WI38 (cell line): ENCODE data around the gene ADCK1.

Experiments used
- H3K4me3 ChIP-seq: 2 replicates; pipeline ENCODE4 v1.5.1; 2011; ENCODE audit warnings: low read depth, mild to moderate bottlenecking, control low read depth, low read length
- TF ChIP-seq, protein P1 (sequence below): IDR thresholded peaks from 2 replicates; pipeline ENCODE4 v1.5.1; 2012; ENCODE audit warnings: low read depth, mild to moderate bottlenecking, control low read depth, low read length

ADCK1 gene

DNA sequence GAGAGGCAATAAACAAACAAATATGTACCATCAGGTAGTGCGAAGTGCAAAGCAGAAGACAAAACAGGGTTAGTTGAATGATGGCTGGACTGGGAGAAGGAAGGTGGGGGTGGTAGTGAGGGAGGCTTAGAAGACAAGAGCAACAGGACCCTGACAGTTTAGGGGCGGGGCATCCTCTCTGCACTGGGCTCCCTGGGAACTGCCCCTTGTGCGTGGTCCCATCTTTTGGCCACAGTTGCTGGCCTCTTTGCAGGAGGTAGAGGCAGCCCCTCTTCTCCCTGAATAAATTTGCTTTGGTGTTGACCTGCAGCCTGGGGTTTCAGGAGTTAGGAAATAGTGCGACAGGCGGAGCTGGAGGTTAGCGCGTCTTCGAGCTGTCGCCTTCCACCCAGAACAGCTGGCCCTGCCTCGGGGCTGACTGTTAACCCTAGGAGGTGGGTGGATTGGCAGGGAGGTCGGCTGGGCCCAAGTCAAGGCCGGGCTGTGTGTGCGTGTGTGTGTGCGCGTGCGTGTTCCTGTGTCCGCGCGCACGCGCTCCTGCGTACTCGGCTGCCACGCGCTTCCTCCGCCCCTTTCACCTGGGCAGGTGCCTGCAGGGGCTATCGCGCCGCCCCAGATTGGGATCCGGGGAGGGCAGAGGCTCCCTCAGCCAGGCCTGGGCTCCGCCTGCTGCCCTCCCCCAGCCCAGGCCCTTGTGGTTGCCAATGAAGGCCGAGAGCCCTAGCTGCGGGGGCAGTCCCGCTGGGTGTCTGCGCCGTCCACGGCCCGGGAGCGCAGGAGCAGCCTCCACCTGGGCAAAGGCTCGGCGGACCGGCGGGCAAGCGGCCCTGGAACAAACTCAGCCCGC is 180.8 kb downstream of the ADCK1 start:
- H3K4me3 ChIP-seq = no peak overlapping the region
- TF ChIP-seq, protein P1, sequence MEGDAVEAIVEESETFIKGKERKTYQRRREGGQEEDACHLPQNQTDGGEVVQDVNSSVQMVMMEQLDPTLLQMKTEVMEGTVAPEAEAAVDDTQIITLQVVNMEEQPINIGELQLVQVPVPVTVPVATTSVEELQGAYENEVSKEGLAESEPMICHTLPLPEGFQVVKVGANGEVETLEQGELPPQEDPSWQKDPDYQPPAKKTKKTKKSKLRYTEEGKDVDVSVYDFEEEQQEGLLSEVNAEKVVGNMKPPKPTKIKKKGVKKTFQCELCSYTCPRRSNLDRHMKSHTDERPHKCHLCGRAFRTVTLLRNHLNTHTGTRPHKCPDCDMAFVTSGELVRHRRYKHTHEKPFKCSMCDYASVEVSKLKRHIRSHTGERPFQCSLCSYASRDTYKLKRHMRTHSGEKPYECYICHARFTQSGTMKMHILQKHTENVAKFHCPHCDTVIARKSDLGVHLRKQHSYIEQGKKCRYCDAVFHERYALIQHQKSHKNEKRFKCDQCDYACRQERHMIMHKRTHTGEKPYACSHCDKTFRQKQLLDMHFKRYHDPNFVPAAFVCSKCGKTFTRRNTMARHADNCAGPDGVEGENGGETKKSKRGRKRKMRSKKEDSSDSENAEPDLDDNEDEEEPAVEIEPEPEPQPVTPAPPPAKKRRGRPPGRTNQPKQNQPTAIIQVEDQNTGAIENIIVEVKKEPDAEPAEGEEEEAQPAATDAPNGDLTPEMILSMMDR = no peak
